HEK293 (cell line): Measurements from ENCODE around the gene PROKR2.

Source experiments
- CTCF ChIA-PET: fragments of 350-600 bp; formaldehyde crosslinking; extraction: SDS; loops from one replicate; lab custom pipeline; 2021; ENCODE audit warnings: antibody characterized with exemption; lab: Yijun Ruan, JAX
- POLR2A ChIA-PET: fragments of 300-600 bp; formaldehyde crosslinking; extraction: SDS; loops from one replicate; lab custom pipeline; 2020; ENCODE audit warnings: antibody characterized with exemption, inconsistent platforms; lab: Yijun Ruan, JAX
- H3K27ac ChIP-seq: fragments of 200-500 bp; sonication (Bioruptor generic); 2 replicates; pipeline ENCODE4 v1.5.1; 2014; ENCODE audit warnings: low read depth, low read length, control low read depth, inconsistent platforms; ENCODE audit errors: extremely low read depth
- H3K36me3 ChIP-seq, 2 experiments: fragments of 200-500 bp in 1 of 2; sonication (Bioruptor generic) in 1 of 2; 1 replicate in 1 of 2; 2 replicates in 1 of 2; pipeline ENCODE4 v1.5.1; 2014 to 2017; ENCODE audit warnings: inconsistent platforms in 2 of 2, low read length in 2 of 2; ENCODE audit not compliant: control insufficient read depth in 2 of 2, insufficient read depth in 1 of 2
- H3K4me1 ChIP-seq: fragments of 200-500 bp; sonication (Bioruptor generic); 2 replicates; pipeline ENCODE4 v1.5.1; 2014; ENCODE audit warnings: mild to moderate bottlenecking, low read length, inconsistent platforms; ENCODE audit not compliant: control insufficient read depth, insufficient read depth
- H3K4me3 ChIP-seq: 2 replicates; pipeline ENCODE4 v1.5.1; 2011; ENCODE audit warnings: low read depth, mild to moderate bottlenecking, control low read depth, low read length, moderate library complexity
- H3K9me3 ChIP-seq: fragments of 200-500 bp; sonication (Bioruptor generic); 2 replicates; pipeline ENCODE4 v1.5.1; 2014; ENCODE audit warnings: low read depth, low read length, inconsistent platforms; ENCODE audit not compliant: control insufficient read depth, insufficient read depth
- BCL11A ChIP-seq: fragments of 450-650 bp; formaldehyde crosslinking; IDR thresholded peaks from 2 replicates; pipeline ENCODE4 v1.5.1; 2016; ENCODE audit warnings: low read depth, missing biosample characterization, missing genetic modification characterization
- BCL11B ChIP-seq: fragments of 450-650 bp; formaldehyde crosslinking; IDR thresholded peaks from 2 replicates; pipeline ENCODE4 v1.5.1; 2016; ENCODE audit warnings: low read depth, missing biosample characterization, missing genetic modification characterization
- FEZF1 ChIP-seq: fragments of 450-650 bp; formaldehyde crosslinking; IDR thresholded peaks from 2 replicates; pipeline ENCODE4 v1.5.1; 2016; ENCODE audit warnings: missing biosample characterization, missing genetic modification characterization
- REPIN1 ChIP-seq: fragments of 450-650 bp; formaldehyde crosslinking; IDR thresholded peaks from 2 replicates; pipeline ENCODE4 v1.5.1; 2017; ENCODE audit warnings: missing biosample characterization, missing genetic modification characterization, low read depth
- TRIM28 ChIP-seq: IDR thresholded peaks from 2 replicates; pipeline ENCODE4 v1.6.1; 2011; ENCODE audit warnings: low read length, control low read depth, borderline replicate concordance
- ZBTB1 ChIP-seq: fragments of 450-650 bp; formaldehyde crosslinking; IDR thresholded peaks from 2 replicates; pipeline ENCODE4 v1.5.1; 2016; ENCODE audit warnings: missing biosample characterization, missing genetic modification characterization
- ZBTB10 ChIP-seq: fragments of 450-650 bp; formaldehyde crosslinking; IDR thresholded peaks from 2 replicates; pipeline ENCODE4 v1.5.1; 2016; ENCODE audit warnings: missing biosample characterization, missing genetic modification characterization
- ZEB2 ChIP-seq: fragments of 450-650 bp; formaldehyde crosslinking; IDR thresholded peaks from 2 replicates; pipeline ENCODE4 v1.5.1; 2016; ENCODE audit warnings: missing biosample characterization, missing genetic modification characterization
- ZNF175 ChIP-seq: fragments of 450-650 bp; formaldehyde crosslinking; IDR thresholded peaks from 2 replicates; pipeline ENCODE4 v1.5.1; 2016; ENCODE audit warnings: missing biosample characterization, missing genetic modification characterization
- ZNF202 ChIP-seq: fragments of 450-650 bp; formaldehyde crosslinking; IDR thresholded peaks from 2 replicates; pipeline ENCODE4 v1.5.1; 2016; ENCODE audit warnings: missing biosample characterization, missing genetic modification characterization, borderline replicate concordance
- ZNF362 ChIP-seq: fragments of 450-650 bp; formaldehyde crosslinking; IDR thresholded peaks from 2 replicates; pipeline ENCODE4 v1.5.1; 2016; ENCODE audit warnings: missing biosample characterization, missing genetic modification characterization
- ZNF416 ChIP-seq: fragments of 450-650 bp; formaldehyde crosslinking; IDR thresholded peaks from 2 replicates; pipeline ENCODE4 v1.5.1; 2016; ENCODE audit warnings: missing biosample characterization, missing genetic modification characterization
- ZNF518A ChIP-seq: fragments of 450-650 bp; formaldehyde crosslinking; conservative IDR thresholded peaks from 2 replicates; pipeline ENCODE4 v1.5.1; 2016; ENCODE audit warnings: low read depth, missing biosample characterization, missing genetic modification characterization
- ZNF529 ChIP-seq: fragments of 450-650 bp; formaldehyde crosslinking; IDR thresholded peaks from 2 replicates; pipeline ENCODE4 v1.5.1; 2017; ENCODE audit warnings: missing genetic modification characterization, missing biosample characterization; ENCODE audit not compliant: insufficient replicate concordance
- ZNF555 ChIP-seq: fragments of 450-650 bp; formaldehyde crosslinking; conservative IDR thresholded peaks from 2 replicates; pipeline ENCODE4 v1.5.1; 2017; ENCODE audit warnings: missing biosample characterization, mild to moderate bottlenecking, missing genetic modification characterization, inconsistent platforms
- ZNF585B ChIP-seq: fragments of 450-650 bp; formaldehyde crosslinking; IDR thresholded peaks from 2 replicates; pipeline ENCODE4 v1.5.1; 2016; ENCODE audit warnings: missing biosample characterization, missing genetic modification characterization
- ZNF777 ChIP-seq: fragments of 450-650 bp; formaldehyde crosslinking; IDR thresholded peaks from 2 replicates; pipeline ENCODE4 v1.5.1; 2017; ENCODE audit warnings: missing biosample characterization, missing genetic modification characterization, borderline replicate concordance
- ZNF792 ChIP-seq: fragments of 450-650 bp; formaldehyde crosslinking; IDR thresholded peaks from 2 replicates; pipeline ENCODE4 v1.5.1; 2016; ENCODE audit warnings: missing biosample characterization, missing genetic modification characterization
- TF ChIP-seq, protein P1 (sequence below): fragments of 450-650 bp; formaldehyde crosslinking; IDR thresholded peaks from 2 replicates; pipeline ENCODE4 v1.5.1; 2016; ENCODE audit warnings: missing biosample characterization, missing genetic modification characterization
- TF ChIP-seq, protein P2 (sequence below): fragments of 450-650 bp; formaldehyde crosslinking; conservative IDR thresholded peaks from 2 replicates; pipeline ENCODE4 v1.5.1; 2016; ENCODE audit warnings: low read depth, missing biosample characterization, missing genetic modification characterization

Gene PROKR2

DNA sequence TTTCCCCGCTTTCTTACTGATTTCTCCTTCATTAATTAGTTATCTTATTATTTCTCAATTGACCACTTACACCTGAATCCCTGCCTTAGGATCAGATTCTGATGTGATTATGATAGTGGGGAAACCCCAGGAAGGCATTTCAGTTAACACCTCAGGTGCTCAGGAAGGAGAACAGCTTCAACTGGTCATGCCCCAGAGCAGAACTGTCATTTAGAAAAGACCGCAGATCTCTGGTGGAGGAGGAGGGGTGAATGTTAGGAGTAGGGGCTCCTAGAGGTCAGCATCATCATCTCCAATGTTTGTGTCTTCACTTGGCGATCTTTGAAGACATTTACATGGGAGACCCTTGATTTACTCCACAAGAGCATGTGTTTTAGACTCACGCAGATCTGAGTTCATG, 44.5 kb downstream of the PROKR2 start (continued):
- TF ChIP-seq ZNF792 (no peak), ZEB2 (no peak), BCL11A (tag by site-specific recombination) (no peak), BCL11B (tag by site-specific recombination) (no peak), FEZF1 (tag by site-specific recombination) (no peak), ZNF555 (no peak), ZNF518A (no peak), ZNF202 (no peak), ZNF777 (tag by site-specific recombination) (no peak), ZBTB10 (tag by site-specific recombination) (no peak), ZNF362 (tag by site-specific recombination) (no peak)

DNA sequence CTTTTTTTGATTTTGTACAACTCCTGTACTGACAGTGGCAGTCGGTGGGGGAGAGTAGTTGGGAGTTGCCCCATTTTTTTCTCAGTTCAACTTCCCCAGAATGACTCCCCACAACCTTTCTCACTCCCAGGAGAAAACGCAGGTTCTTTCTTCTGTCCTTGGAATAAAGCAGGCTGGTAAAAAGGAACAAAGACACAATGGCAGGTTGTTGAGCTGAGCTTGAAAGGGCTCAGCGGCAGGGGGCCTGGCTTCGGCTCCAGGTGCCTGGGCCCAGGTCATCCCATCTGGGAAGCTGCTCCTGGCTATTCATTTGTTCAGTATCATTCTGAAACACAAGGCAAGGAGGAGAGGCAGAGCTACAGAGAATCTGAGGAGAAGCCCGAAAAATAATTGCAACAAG, 46.2 kb downstream of the PROKR2 start:
- Histone ChIP-seq H3K9me3 (no peaks in the 10 kb centered on the region), H3K4me3 (no peak overlapping the region), H3K36me3 (no peaks in the 10 kb centered on the region), H3K4me1 (no peaks in the 10 kb centered on the region), H3K27ac (no peak overlapping the region)
- POLR2A ChIA-PET = no interaction called here
- CTCF ChIA-PET = no interaction called here
- TF ChIP-seq ZBTB1 = no peak
- TF ChIP-seq ZNF202 = no peak
- no peak for TF ChIP-seq ZNF529 (tag by site-specific recombination)
- no peak for TF ChIP-seq ZNF175 (tag by site-specific recombination)
- TF ChIP-seq ZNF416 (tag by site-specific recombination) = no peak
- TF ChIP-seq, protein P1, sequence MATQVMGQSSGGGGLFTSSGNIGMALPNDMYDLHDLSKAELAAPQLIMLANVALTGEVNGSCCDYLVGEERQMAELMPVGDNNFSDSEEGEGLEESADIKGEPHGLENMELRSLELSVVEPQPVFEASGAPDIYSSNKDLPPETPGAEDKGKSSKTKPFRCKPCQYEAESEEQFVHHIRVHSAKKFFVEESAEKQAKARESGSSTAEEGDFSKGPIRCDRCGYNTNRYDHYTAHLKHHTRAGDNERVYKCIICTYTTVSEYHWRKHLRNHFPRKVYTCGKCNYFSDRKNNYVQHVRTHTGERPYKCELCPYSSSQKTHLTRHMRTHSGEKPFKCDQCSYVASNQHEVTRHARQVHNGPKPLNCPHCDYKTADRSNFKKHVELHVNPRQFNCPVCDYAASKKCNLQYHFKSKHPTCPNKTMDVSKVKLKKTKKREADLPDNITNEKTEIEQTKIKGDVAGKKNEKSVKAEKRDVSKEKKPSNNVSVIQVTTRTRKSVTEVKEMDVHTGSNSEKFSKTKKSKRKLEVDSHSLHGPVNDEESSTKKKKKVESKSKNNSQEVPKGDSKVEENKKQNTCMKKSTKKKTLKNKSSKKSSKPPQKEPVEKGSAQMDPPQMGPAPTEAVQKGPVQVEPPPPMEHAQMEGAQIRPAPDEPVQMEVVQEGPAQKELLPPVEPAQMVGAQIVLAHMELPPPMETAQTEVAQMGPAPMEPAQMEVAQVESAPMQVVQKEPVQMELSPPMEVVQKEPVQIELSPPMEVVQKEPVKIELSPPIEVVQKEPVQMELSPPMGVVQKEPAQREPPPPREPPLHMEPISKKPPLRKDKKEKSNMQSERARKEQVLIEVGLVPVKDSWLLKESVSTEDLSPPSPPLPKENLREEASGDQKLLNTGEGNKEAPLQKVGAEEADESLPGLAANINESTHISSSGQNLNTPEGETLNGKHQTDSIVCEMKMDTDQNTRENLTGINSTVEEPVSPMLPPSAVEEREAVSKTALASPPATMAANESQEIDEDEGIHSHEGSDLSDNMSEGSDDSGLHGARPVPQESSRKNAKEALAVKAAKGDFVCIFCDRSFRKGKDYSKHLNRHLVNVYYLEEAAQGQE (tag by site-specific recombination) = no peak
- TF ChIP-seq ZNF585B (tag by site-specific recombination) = no peak
- no peak for TF ChIP-seq REPIN1 (tag by site-specific recombination)
- TF ChIP-seq, protein P2, sequence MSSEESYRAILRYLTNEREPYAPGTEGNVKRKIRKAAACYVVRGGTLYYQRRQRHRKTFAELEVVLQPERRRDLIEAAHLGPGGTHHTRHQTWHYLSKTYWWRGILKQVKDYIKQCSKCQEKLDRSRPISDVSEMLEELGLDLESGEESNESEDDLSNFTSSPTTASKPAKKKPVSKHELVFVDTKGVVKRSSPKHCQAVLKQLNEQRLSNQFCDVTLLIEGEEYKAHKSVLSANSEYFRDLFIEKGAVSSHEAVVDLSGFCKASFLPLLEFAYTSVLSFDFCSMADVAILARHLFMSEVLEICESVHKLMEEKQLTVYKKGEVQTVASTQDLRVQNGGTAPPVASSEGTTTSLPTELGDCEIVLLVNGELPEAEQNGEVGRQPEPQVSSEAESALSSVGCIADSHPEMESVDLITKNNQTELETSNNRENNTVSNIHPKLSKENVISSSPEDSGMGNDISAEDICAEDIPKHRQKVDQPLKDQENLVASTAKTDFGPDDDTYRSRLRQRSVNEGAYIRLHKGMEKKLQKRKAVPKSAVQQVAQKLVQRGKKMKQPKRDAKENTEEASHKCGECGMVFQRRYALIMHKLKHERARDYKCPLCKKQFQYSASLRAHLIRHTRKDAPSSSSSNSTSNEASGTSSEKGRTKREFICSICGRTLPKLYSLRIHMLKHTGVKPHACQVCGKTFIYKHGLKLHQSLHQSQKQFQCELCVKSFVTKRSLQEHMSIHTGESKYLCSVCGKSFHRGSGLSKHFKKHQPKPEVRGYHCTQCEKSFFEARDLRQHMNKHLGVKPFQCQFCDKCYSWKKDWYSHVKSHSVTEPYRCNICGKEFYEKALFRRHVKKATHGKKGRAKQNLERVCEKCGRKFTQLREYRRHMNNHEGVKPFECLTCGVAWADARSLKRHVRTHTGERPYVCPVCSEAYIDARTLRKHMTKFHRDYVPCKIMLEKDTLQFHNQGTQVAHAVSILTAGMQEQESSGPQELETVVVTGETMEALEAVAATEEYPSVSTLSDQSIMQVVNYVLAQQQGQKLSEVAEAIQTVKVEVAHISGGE = no peak
- no peak for TF ChIP-seq TRIM28
